Measurements from ENCODE around the gene DYNC1H1.

DYNC1H1 gene

GRCh38 chr14:102011631-102012030, 47.3 kb downstream of the DYNC1H1 start:
- no peaks in the 10 kb centered on the region for H3K9me3 ChIP-seq (ENCODE audit: control insufficient read depth in 5 of 5, low read length in 5 of 5)
- H3K36me3 ChIP-seq (ENCODE audit: control insufficient read depth in 5 of 5, insufficient read depth in 5 of 5, low read length in 5 of 5): peaks cover 26 to 100% (median 99%) of the 10 kb centered on the region in 5 donors

GRCh38 chr14:102012336-102012735, 48.0 kb downstream of the DYNC1H1 start:
- H3K9ac ChIP-seq (ENCODE audit: low read length in 5 of 5): no peak overlapping the region
- no peak overlapping the region for H3K4me3 ChIP-seq (ENCODE audit: low read depth in 1 of 5, low read length in 5 of 5)
- peaks cover 20 to 100% (median 99%) of the 10 kb centered on the region in 5 donors for H3K36me3 ChIP-seq (ENCODE audit: control insufficient read depth in 5 of 5, insufficient read depth in 5 of 5, low read length in 5 of 5)
- H3K9me3 ChIP-seq (ENCODE audit: control insufficient read depth in 5 of 5, low read length in 5 of 5): no peaks in the 10 kb centered on the region
- no peaks in the 10 kb centered on the region for H3K4me1 ChIP-seq (ENCODE audit: control insufficient read depth in 5 of 5, insufficient read depth in 5 of 5, low read length in 5 of 5)
- no peak overlapping the region for H3K27ac ChIP-seq (ENCODE audit: low read depth, low read length)
- H3K27me3 ChIP-seq (ENCODE audit: control insufficient read depth in 5 of 5, insufficient read depth in 4 of 5, low read length in 5 of 5): no peaks in the 10 kb centered on the region

More at GRCh38 chr14:102011631-102012030, 47.3 kb downstream of the DYNC1H1 start:
- Histone ChIP-seq H3K4me3 (ENCODE audit: low read depth in 1 of 5, low read length in 5 of 5) (no peak overlapping the region), H3K4me1 (ENCODE audit: control insufficient read depth in 5 of 5, insufficient read depth in 5 of 5, low read length in 5 of 5) (no peaks in the 10 kb centered on the region), H3K27ac (ENCODE audit: low read depth, low read length) (no peak overlapping the region), H3K27me3 (ENCODE audit: control insufficient read depth in 5 of 5, insufficient read depth in 4 of 5, low read length in 5 of 5) (no peaks in the 10 kb centered on the region), H3K9ac (ENCODE audit: low read length in 5 of 5) (no peak overlapping the region)

- no peaks in the 10 kb centered on the region for H3K27me3 ChIP-seq (ENCODE audit: control insufficient read depth in 5 of 5, insufficient read depth in 4 of 5, low read length in 5 of 5)
- no peak overlapping the region for H3K4me3 ChIP-seq (ENCODE audit: low read depth in 1 of 5, low read length in 5 of 5)
- H3K9ac ChIP-seq (ENCODE audit: low read length in 5 of 5): no peak overlapping the region
- H3K36me3 ChIP-seq (ENCODE audit: control insufficient read depth in 5 of 5, insufficient read depth in 5 of 5, low read length in 5 of 5): peaks cover 19 to 100% (median 97%) of the 10 kb centered on the region in 5 donors
- H3K27ac ChIP-seq (ENCODE audit: low read depth, low read length): no peak overlapping the region
- H3K4me1 ChIP-seq (ENCODE audit: control insufficient read depth in 5 of 5, insufficient read depth in 5 of 5, low read length in 5 of 5): no peaks in the 10 kb centered on the region
- no peaks in the 10 kb centered on the region for H3K9me3 ChIP-seq (ENCODE audit: control insufficient read depth in 5 of 5, low read length in 5 of 5)
Observed at GRCh38 chr14:102013669-102014200, 49.4 kb downstream of the DYNC1H1 start.

- peaks cover 13 to 100% (median 97%) of the 10 kb centered on the region in 5 donors for H3K36me3 ChIP-seq (ENCODE audit: control insufficient read depth in 5 of 5, insufficient read depth in 5 of 5, low read length in 5 of 5)
- no peaks in the 10 kb centered on the region for H3K9me3 ChIP-seq (ENCODE audit: control insufficient read depth in 5 of 5, low read length in 5 of 5)
- H3K4me1 ChIP-seq (ENCODE audit: control insufficient read depth in 5 of 5, insufficient read depth in 5 of 5, low read length in 5 of 5): no peaks in the 10 kb centered on the region
- no peak overlapping the region for H3K9ac ChIP-seq (ENCODE audit: low read length in 5 of 5)
- no peaks in the 10 kb centered on the region for H3K27me3 ChIP-seq (ENCODE audit: control insufficient read depth in 5 of 5, insufficient read depth in 4 of 5, low read length in 5 of 5)
- H3K4me3 ChIP-seq (ENCODE audit: low read depth in 1 of 5, low read length in 5 of 5): no peak overlapping the region
- no peak overlapping the region for H3K27ac ChIP-seq (ENCODE audit: low read depth, low read length)
Observed at GRCh38 chr14:102015045-102015685, 50.8 kb downstream of the DYNC1H1 start.

- H3K4me1 ChIP-seq (ENCODE audit: control insufficient read depth in 5 of 5, insufficient read depth in 5 of 5, low read length in 5 of 5): no peaks in the 10 kb centered on the region
- H3K27me3 ChIP-seq (ENCODE audit: control insufficient read depth in 5 of 5, insufficient read depth in 4 of 5, low read length in 5 of 5): no peaks in the 10 kb centered on the region
- peaks cover 17 to 100% (median 97%) of the 10 kb centered on the region in 5 donors for H3K36me3 ChIP-seq (ENCODE audit: control insufficient read depth in 5 of 5, insufficient read depth in 5 of 5, low read length in 5 of 5)
- H3K9ac ChIP-seq (ENCODE audit: low read length in 5 of 5): no peak overlapping the region
- H3K9me3 ChIP-seq (ENCODE audit: control insufficient read depth in 5 of 5, low read length in 5 of 5): no peaks in the 10 kb centered on the region
- H3K27ac ChIP-seq (ENCODE audit: low read depth, low read length): no peak overlapping the region
- no peak overlapping the region for H3K4me3 ChIP-seq (ENCODE audit: low read depth in 1 of 5, low read length in 5 of 5)
Observed at GRCh38 chr14:102015771-102016170, 51.4 kb downstream of the DYNC1H1 start.

- Histone ChIP-seq H3K4me1 (ENCODE audit: control insufficient read depth in 5 of 5, insufficient read depth in 5 of 5, low read length in 5 of 5) (no peaks in the 10 kb centered on the region), H3K9ac (ENCODE audit: low read length in 5 of 5) (no peak overlapping the region), H3K9me3 (ENCODE audit: control insufficient read depth in 5 of 5, low read length in 5 of 5) (no peaks in the 10 kb centered on the region), H3K4me3 (ENCODE audit: low read depth in 1 of 5, low read length in 5 of 5) (no peak overlapping the region), H3K27ac (ENCODE audit: low read depth, low read length) (no peak overlapping the region), H3K27me3 (ENCODE audit: control insufficient read depth in 5 of 5, insufficient read depth in 4 of 5, low read length in 5 of 5) (no peaks in the 10 kb centered on the region), H3K36me3 (ENCODE audit: control insufficient read depth in 5 of 5, insufficient read depth in 5 of 5, low read length in 5 of 5) (peaks cover 13 to 100% (median 97%) of the 10 kb centered on the region in 5 donors)
Observed at GRCh38 chr14:102016420-102017090, 52.2 kb downstream of the DYNC1H1 start.

- Histone ChIP-seq H3K4me3 (ENCODE audit: low read depth in 1 of 5, low read length in 5 of 5) (no peak overlapping the region), H3K9ac (ENCODE audit: low read length in 5 of 5) (no peak overlapping the region), H3K36me3 (ENCODE audit: control insufficient read depth in 5 of 5, insufficient read depth in 5 of 5, low read length in 5 of 5) (peaks cover 9 to 97% (median 92%) of the 10 kb centered on the region in 5 donors), H3K27ac (ENCODE audit: low read depth, low read length) (no peak overlapping the region), H3K4me1 (ENCODE audit: control insufficient read depth in 5 of 5, insufficient read depth in 5 of 5, low read length in 5 of 5) (no peaks in the 10 kb centered on the region), H3K9me3 (ENCODE audit: control insufficient read depth in 5 of 5, low read length in 5 of 5) (no peaks in the 10 kb centered on the region), H3K27me3 (ENCODE audit: control insufficient read depth in 5 of 5, insufficient read depth in 4 of 5, low read length in 5 of 5) (no peaks in the 10 kb centered on the region)
Observed at GRCh38 chr14:102018251-102018650, 53.9 kb downstream of the DYNC1H1 start.

- Histone ChIP-seq H3K9ac (ENCODE audit: low read length in 5 of 5) (no peak overlapping the region), H3K9me3 (ENCODE audit: control insufficient read depth in 5 of 5, low read length in 5 of 5) (no peaks in the 10 kb centered on the region), H3K27ac (ENCODE audit: low read depth, low read length) (no peak overlapping the region), H3K36me3 (ENCODE audit: control insufficient read depth in 5 of 5, insufficient read depth in 5 of 5, low read length in 5 of 5) (peaks cover 11 to 97% (median 91%) of the 10 kb centered on the region in 5 donors), H3K27me3 (ENCODE audit: control insufficient read depth in 5 of 5, insufficient read depth in 4 of 5, low read length in 5 of 5) (no peaks in the 10 kb centered on the region), H3K4me3 (ENCODE audit: low read depth in 1 of 5, low read length in 5 of 5) (no peak overlapping the region), H3K4me1 (ENCODE audit: control insufficient read depth in 5 of 5, insufficient read depth in 5 of 5, low read length in 5 of 5) (no peaks in the 10 kb centered on the region)
Observed at GRCh38 chr14:102019006-102019540, 54.7 kb downstream of the DYNC1H1 start.

- Histone ChIP-seq H3K9me3 (ENCODE audit: control insufficient read depth in 5 of 5, low read length in 5 of 5) (no peaks in the 10 kb centered on the region), H3K9ac (ENCODE audit: low read length in 5 of 5) (no peak overlapping the region), H3K4me1 (ENCODE audit: control insufficient read depth in 5 of 5, insufficient read depth in 5 of 5, low read length in 5 of 5) (no peaks in the 10 kb centered on the region), H3K4me3 (ENCODE audit: low read depth in 1 of 5, low read length in 5 of 5) (no peak overlapping the region), H3K27ac (ENCODE audit: low read depth, low read length) (no peak overlapping the region), H3K27me3 (ENCODE audit: control insufficient read depth in 5 of 5, insufficient read depth in 4 of 5, low read length in 5 of 5) (no peaks in the 10 kb centered on the region), H3K36me3 (ENCODE audit: control insufficient read depth in 5 of 5, insufficient read depth in 5 of 5, low read length in 5 of 5) (peaks cover 13 to 96% (median 83%) of the 10 kb centered on the region in 5 donors)
Observed at GRCh38 chr14:102020058-102020971, 55.9 kb downstream of the DYNC1H1 start.
